Epithelial cell of proximal tubule (primary cell): Measurements from ENCODE around the gene ELMO2. TPM values are rescaled to one million over a fixed set of nuclear protein-coding genes. Genes with fewer than 3 reads are reported as not detected.

ENCODE experiments used
- DNase-seq: peaks from one replicate; pipeline ENCODE4 v3.0.0-alpha.2; 2011; ENCODE audit warnings: low read depth
- H3K4me3 ChIP-seq: 2 replicates; pipeline ENCODE4 v1.5.1; 2011; ENCODE audit warnings: low read depth, mild to moderate bottlenecking, low read length
- CTCF ChIP-seq: conservative IDR thresholded peaks from 2 replicates; pipeline ENCODE4 v1.5.1; 2012; ENCODE audit warnings: low read depth, mild to moderate bottlenecking, low read length
- total RNA-seq: library from RNA; depleted of rRNA; stranded (reverse); fragments of >200 nt; gene quantifications from 2 replicates; pipeline ENCODE4 v1.2.3, GENCODE V29; 2015

ELMO2 gene
- total RNA-seq, 1 donor from 2014 or later = 20.5 TPM

- no peak for TF ChIP-seq CTCF
- H3K4me3 ChIP-seq = no peak overlapping the region
- no peak for DNase-seq
Observed at GRCh38 chr20:46341074-46342009, 65.1 kb downstream of the ELMO2 start.

- DNase-seq = no peak
- H3K4me3 ChIP-seq = no peak overlapping the region
- no peak for TF ChIP-seq CTCF
Observed at GRCh38 chr20:46339037-46339436, 67.4 kb downstream of the ELMO2 start.

- DNase-seq = no peak
- no peak for TF ChIP-seq CTCF
- H3K4me3 ChIP-seq = no peak overlapping the region
Observed at GRCh38 chr20:46336735-46337134, 69.7 kb downstream of the ELMO2 start.

- no peak for DNase-seq
- no peak for TF ChIP-seq CTCF
- no peak overlapping the region for H3K4me3 ChIP-seq
Observed at GRCh38 chr20:46334303-46334904, 72.0 kb downstream of the ELMO2 start.

GRCh38 chr20:46333161-46333991, 73.0 kb downstream of the ELMO2 start:
- TF ChIP-seq CTCF = no peak
- DNase-seq = no peak
- no peak overlapping the region for H3K4me3 ChIP-seq

- no peak for TF ChIP-seq CTCF
- H3K4me3 ChIP-seq = no peak overlapping the region
- DNase-seq = no peak
Observed at GRCh38 chr20:46332373-46333160, 73.8 kb downstream of the ELMO2 start.
